ELR (cell line): ENCODE data around the gene OR51B6.
A peak's percentile ranks its signal among the peaks of the same experiment; 100 is the strongest.
"Not testable (repeated sequence)": the region's sequence is repeated elsewhere in the genome, so short reads cannot be mapped to it uniquely, and the experiment has no call there.

Experiments
- DNase-seq: peaks from one replicate; pipeline ENCODE4 v3.0.0-alpha.2; 2015; ENCODE audit warnings: low read depth

The OR51B6 gene

DNA sequence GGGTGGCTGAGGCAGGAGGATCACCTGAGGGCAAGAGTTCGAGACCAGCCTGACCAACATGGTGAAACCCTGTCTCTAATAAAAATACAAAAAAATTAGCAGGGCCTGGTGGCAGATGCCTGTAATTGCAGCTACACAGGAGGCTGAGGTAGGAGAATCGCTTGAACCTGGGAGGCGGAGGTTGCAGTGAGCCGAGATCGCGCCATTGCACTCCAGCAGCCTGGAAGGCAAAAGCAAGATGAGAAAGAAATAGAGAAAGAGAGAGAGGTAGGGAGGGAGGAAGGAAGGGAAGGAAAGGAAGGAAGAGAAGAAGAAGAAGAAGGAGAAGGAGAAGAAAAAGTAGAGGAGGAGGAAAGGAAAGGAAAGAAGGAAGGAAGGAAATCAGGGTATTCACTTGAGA, 15.1 kb downstream of the OR51B6 start:
- DNase-seq: not testable (repeated sequence)

DNA sequence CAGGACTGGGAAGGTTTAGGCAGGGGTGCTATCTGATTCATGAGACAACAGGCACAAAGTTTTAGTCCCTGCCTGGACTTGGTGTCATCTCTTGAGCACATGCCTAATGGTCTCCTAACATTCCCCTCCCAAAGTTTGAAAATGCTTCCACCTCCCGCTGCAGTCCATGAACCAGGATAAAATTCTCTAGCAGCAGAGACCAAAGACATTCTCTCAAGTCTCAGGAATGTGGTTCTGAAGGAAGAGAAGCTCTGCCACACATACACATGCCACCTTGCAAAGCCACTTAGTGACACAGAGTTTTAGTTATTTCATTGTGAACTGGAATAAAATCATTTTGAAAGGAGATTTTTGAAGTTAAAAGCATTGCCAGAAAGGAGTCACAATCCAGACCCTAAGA, 15.5 kb downstream of the OR51B6 start:
- DNase-seq: peak; percentile 13

DNA sequence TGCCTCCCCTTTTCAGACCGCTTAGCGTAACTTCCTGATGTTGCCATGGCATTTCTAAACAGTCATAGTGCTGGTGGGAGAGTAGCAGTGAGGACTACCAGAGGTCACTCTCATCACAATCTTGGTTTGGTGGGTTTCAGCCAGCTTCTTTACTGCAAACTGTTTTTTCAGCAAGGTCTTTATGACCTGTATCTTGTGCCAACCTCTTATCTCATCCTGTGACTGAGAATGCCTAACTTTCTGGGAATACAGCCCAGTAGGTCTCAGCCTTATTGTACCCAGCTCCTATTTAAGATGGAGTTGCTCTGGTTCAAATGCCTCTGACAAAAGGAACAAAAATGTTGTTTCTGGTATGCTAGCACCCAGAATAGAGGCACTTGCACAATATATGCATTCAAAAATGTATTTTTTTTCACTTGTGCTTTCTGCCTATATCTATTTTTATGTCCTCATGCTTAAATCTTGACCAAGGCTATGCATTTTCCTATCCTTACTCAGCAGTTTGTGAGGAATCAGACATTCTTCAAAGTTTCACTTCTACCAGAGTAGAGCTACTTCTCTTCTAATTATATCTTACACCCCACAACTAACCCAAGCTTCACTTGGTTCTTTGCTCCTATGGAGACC, 16.3 kb downstream of the OR51B6 start:
- peak; percentile 45 for DNase-seq

DNA sequence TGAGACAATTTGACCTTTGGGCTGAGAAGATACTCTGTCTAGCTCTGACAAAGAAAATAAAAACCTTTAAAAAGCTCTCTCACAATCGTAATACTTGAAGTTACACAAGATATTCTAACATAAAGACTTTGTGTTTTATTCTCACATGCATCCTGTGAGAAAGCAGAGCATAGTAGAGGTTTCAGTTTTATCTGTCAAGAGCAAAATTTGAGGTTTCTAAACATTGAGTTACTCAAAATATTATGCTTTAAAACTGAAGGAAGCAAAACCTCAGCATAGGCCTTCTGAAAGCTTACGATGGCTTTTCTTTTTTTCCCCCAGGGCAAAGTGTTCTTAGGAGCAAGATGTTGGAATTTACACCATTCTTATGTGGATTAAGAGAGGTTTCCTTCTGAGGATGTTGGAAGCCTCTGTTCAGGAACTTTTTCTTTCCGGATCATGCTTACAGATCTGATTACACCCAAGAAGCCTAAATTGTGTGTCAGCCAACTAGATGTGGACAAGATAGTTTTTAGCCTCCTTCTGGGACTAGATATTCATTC, 17.3 kb downstream of the OR51B6 start:
- no peak for DNase-seq

DNA sequence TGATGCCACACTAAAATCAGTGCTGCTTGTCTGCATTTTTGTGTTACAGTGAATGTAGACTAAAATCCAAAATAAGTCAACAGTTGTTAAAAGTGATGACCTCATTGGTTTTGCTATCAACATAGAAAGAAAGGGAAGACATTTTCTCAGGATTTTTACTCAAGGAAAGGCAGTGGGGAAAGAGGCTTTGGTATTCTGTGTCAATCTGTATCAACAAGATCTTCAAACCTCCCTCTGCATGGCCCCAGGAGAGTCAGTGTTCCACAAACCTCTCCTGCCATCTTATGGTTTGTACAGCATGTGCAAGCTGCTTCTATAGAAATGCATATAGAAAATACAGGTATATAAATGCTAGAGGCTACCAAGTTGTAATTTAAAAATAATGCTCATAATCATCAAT, 18.5 kb downstream of the OR51B6 start:
- peak; percentile 80 for DNase-seq

DNA sequence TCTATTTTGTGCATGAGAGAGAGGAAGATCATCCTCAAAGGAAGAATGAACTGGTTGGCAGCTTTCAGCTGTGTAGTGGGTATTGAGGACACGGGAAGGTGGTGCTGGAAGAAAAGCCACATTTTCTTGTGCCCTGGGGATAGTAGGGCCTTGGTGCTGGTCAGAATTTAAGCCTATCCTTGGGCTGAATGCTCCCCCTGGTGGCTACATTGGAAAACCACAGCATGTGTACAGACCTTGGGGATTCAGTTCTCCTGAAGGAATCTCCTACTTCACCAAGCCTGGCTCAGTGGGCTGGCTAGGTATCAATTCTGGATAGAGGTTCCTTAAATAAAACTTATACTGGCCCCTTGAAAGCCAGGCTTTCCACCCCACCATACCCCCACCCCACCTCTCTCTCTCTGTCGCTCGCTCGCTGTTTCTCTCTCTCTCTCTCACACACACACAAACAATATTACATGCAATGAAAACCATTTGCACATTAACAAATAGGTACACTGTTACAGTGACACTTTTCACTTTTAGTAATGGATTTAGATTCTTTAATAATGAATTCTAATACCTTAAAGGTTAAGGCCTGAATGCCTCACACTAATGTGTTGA, 29.5 kb downstream of the OR51B6 start:
- DNase-seq: peak; percentile 82

DNA sequence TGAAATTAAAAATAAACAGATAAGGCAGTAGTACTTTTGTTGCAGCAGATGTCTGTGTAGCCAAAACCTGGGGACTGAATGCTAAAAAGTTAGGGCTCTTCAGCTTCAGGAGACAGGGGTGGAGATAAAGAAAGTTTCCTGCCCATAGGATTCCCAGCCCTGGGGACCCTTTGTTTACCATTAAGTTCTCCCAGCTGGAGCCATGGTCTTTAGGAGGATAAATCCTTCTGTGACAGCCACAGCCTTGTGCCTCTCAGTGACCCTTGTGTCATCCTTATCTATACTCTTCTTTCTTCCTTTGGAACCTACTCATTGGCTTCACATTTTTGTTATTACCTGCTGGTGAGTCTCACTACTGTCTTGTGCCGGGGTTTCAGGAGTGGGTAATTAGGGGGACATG, 32.3 kb downstream of the OR51B6 start, which contains the start of gene OR51M1:
OR51M1 (plus strand) TSS at position 237 of the 400 bp plus-strand sequence. CDS start 5,587 bp downstream, outside the sequence.
- DNase-seq: no peak

DNA sequence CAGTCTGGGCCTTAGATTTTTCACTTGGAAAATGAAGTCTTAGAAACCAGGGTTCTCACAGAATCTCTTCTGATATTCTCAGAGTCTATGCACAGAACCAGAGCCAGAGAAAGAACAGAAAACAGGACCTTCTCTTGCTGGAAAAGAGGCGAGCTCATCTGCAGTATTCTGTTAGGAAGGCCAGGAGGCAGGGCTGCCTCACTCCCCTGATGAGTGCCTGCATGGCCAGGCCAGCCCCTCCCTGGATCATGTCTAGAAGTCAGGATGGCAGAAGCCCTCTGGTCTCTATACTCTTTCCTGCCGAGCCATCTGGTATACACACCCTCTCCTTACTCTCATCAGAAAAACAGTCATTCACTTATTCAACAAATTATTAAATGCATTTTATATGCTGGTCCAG, 33.0 kb downstream of the OR51B6 start:
- no peak for DNase-seq

DNA sequence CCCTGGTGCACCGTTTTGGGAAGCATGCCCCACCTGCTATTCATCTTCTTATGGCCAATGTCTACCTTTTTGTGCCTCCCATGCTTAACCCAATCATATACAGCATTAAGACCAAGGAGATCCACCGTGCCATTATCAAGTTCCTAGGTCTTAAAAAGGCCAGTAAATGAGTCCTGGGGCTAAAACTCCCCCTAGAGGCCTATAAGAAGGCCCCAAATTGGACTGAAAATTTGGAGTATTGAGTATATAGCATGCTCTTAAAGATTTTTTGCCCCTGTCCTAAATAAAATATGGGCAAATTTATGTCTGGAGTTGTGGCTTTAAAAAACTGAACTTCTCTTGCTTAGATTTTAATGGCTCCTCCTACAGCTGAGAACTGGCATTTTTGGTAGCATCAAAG, 38.9 kb downstream of the OR51B6 start:
- no peak for DNase-seq

DNA sequence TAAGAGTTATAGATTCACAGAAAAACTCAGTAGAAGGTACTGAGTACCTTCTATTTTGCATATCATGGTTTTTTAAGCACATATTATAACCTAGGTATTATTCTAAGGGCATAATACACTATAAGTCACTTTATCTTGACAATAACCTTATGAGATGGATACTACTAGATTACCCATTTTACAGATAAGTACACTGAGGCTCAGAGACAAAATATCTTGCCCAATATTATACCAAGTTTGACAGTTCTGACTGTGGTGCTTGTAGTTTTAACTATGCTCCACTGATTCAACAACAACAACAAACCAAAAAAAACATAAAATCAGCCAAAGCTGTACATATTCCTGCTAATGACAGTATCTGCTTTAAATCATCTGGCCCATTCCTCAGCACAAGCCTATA, 42.8 kb downstream of the OR51B6 start:
- no peak for DNase-seq

DNA sequence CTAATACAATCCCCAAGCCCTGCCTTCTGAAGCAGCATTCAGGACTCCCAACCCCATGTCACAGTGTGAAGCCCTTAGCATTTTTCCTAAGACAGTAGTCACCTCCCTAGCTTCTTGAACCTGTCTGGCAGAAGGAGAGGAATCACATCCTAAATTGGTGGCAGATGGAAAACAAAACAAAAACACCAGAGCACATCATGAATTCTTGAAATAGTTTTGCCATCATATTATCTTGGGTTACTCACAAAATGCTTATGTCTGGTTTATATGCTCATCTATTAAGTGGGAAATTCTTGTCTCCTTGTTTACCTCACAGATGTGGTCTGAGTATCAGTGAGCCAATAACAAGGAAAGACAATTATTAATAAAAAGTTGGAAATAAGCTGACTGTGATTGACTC, 47.6 kb downstream of the OR51B6 start:
- no peak for DNase-seq
